IMR-90 (cell line): ENCODE measurements around the gene SETD3. TPM values are rescaled to one million over a fixed set of nuclear protein-coding genes. Genes with fewer than 3 reads are reported as not detected.

Source experiments
- ATAC-seq: fragments of 200-7000 bp; cut with Tn5 transposase; 2 replicates; pipeline ENCODE4 v1.9.1; 2020; ENCODE audit warnings: low read depth, mild to moderate bottlenecking, moderate library complexity
- BruUV-seq: library from RNA; stranded (reverse); fragments of 400-500 nt; replicated peaks from 2 replicates; lab custom pipeline; 2021; lab: Mats Ljungman, UMichigan
- CTCF ChIA-PET: fragments of 300-600 bp; formaldehyde crosslinking; extraction: SDS; loops from one replicate; lab custom pipeline; 2021; ENCODE audit warnings: antibody characterized with exemption; lab: Yijun Ruan, JAX
- POLR2A ChIA-PET: fragments of 300-600 bp; sonication (Branson Sonifier 250); formaldehyde crosslinking; loops from one replicate; lab custom pipeline; 2022; ENCODE audit warnings: antibody characterized with exemption; ENCODE audit not compliant: unreplicated experiment; lab: Charles Lee
- DNase-seq: peaks from one replicate; pipeline ENCODE4 v3.0.0; 2013
- H2AFZ ChIP-seq: replicated peaks from 2 replicates; pipeline ENCODE3; 2013; ENCODE audit warnings: low read length, mild to moderate bottlenecking; ENCODE audit not compliant: poor library complexity
- H2AK5ac ChIP-seq: 2 replicates; pipeline ENCODE4 v1.6.1; 2013; ENCODE audit warnings: low read depth, low read length, inconsistent platforms
- H2AK9ac ChIP-seq: replicated peaks from 2 replicates; pipeline ENCODE3; 2013; ENCODE audit warnings: mild to moderate bottlenecking, low read depth, low read length, moderate library complexity; ENCODE audit not compliant: poor library complexity
- H2BK120ac ChIP-seq: 2 replicates; pipeline ENCODE4 v1.6.1; 2013; ENCODE audit warnings: low read depth, low read length, inconsistent platforms
- H2BK15ac ChIP-seq: 3 replicates; pipeline ENCODE4 v1.6.1; 2013; ENCODE audit warnings: low read depth, low read length, inconsistent platforms
- H2BK20ac ChIP-seq: 2 replicates; pipeline ENCODE4 v1.6.1; 2013; ENCODE audit warnings: low read depth, mild to moderate bottlenecking, inconsistent platforms, low read length, moderate library complexity
- H2BK5ac ChIP-seq: 2 replicates; pipeline ENCODE4 v1.6.1; 2013; ENCODE audit warnings: mild to moderate bottlenecking, low read depth, low read length, inconsistent platforms; ENCODE audit not compliant: poor library complexity, severe bottlenecking
- H3K14ac ChIP-seq: replicated peaks from 2 replicates; pipeline ENCODE4 v1.6.1; 2013; ENCODE audit warnings: low read depth, low read length, inconsistent platforms
- H3K18ac ChIP-seq: 2 replicates; pipeline ENCODE4 v1.6.1; 2013; ENCODE audit warnings: low read depth, low read length, control low read depth
- H3K23ac ChIP-seq: 2 replicates; pipeline ENCODE4 v1.6.1; 2013; ENCODE audit warnings: low read depth, low read length, inconsistent platforms
- H3K27ac ChIP-seq: 2 replicates; pipeline ENCODE4 v1.5.1; 2013; ENCODE audit warnings: mild to moderate bottlenecking, control low read depth, low read length; ENCODE audit not compliant: insufficient read depth
- H3K27me3 ChIP-seq: 2 replicates; pipeline ENCODE4 v1.6.1; 2013; ENCODE audit warnings: low read length; ENCODE audit not compliant: control insufficient read depth, insufficient read depth
- H3K36me3 ChIP-seq: 2 replicates; pipeline ENCODE4 v1.6.1; 2013; ENCODE audit warnings: low read length, mixed read lengths; ENCODE audit not compliant: control insufficient read depth, insufficient read depth
- H3K4ac ChIP-seq: 2 replicates; pipeline ENCODE4 v1.6.1; 2013; ENCODE audit warnings: low read depth, low read length, inconsistent platforms
- H3K4me1 ChIP-seq: 2 replicates; pipeline ENCODE4 v1.6.1; 2013; ENCODE audit warnings: low read length, mixed read lengths; ENCODE audit not compliant: control insufficient read depth, insufficient read depth
- H3K4me2 ChIP-seq: 2 replicates; pipeline ENCODE4 v1.6.1; 2013; ENCODE audit warnings: low read depth, mild to moderate bottlenecking, control low read depth, low read length, moderate library complexity
- H3K4me3 ChIP-seq: 2 replicates; pipeline ENCODE4 v1.5.1; 2013; ENCODE audit warnings: low read depth, mild to moderate bottlenecking, control low read depth, low read length, moderate library complexity; ENCODE audit not compliant: insufficient read depth
- H3K56ac ChIP-seq: 2 replicates; pipeline ENCODE4 v1.6.1; 2013; ENCODE audit warnings: low read length, inconsistent platforms; ENCODE audit not compliant: insufficient read depth; ENCODE audit errors: extremely low read depth
- H3K79me1 ChIP-seq, 2 experiments: 2 replicates each; pipeline ENCODE4 v1.6.1; 2013; ENCODE audit warnings: low read length in 2 of 2, inconsistent platforms in 1 of 2, low read depth in 1 of 2
- H3K9ac ChIP-seq: 2 replicates; pipeline ENCODE4 v1.6.1; 2013; ENCODE audit warnings: low read depth, low read length, control low read depth
- H3K9me1 ChIP-seq: 2 replicates; pipeline ENCODE4 v1.6.1; 2013; ENCODE audit warnings: low read length, inconsistent platforms; ENCODE audit not compliant: insufficient read depth
- H3K9me3 ChIP-seq: 2 replicates; pipeline ENCODE4 v1.6.1; 2013; ENCODE audit warnings: low read length; ENCODE audit not compliant: control insufficient read depth, insufficient read depth
- H4K20me1 ChIP-seq: 2 replicates; pipeline ENCODE4 v1.6.1; 2013; ENCODE audit warnings: low read length, inconsistent platforms; ENCODE audit not compliant: insufficient read depth
- H4K5ac ChIP-seq: 2 replicates; pipeline ENCODE4 v1.6.1; 2013; ENCODE audit warnings: mild to moderate bottlenecking, low read depth, low read length, control low read depth
- H4K8ac ChIP-seq, 2 experiments: 2 replicates each; pipeline ENCODE4 v1.6.1; 2013; ENCODE audit warnings: low read depth in 2 of 2, low read length in 2 of 2, control low read depth in 1 of 2, inconsistent platforms in 1 of 2
- H4K91ac ChIP-seq: 2 replicates; pipeline ENCODE4 v1.6.1; 2013; ENCODE audit warnings: low read depth, low read length, inconsistent platforms; ENCODE audit not compliant: insufficient read depth
- ELK1 ChIP-seq: fragments of 150-350 bp; IDR thresholded peaks from 2 replicates; pipeline ENCODE4 v1.6.1; 2016; ENCODE audit warnings: low read depth, mild to moderate bottlenecking, low read length, moderate library complexity, borderline replicate concordance
- SMC3 ChIP-seq: fragments of 150-350 bp; IDR thresholded peaks from 2 replicates; pipeline ENCODE4 v1.6.1; 2016; ENCODE audit warnings: low read depth, mild to moderate bottlenecking, antibody characterized with exemption, low read length, moderate library complexity
- WGBS, 2 experiments: methylation state at CpG; one replicate each; pipeline versions ENCODE4 v1.1.5 to v1.1.7; 2013; ENCODE audit warnings: missing lambda C conversion rate in 2 of 2; ENCODE audit not compliant: insufficient read length in 1 of 2; ENCODE audit errors: extremely low coverage in 2 of 2; 5-methylcytosine and 5-hydroxymethylcytosine counted together
- dilution Hi-C: fragments of 300-500 bp; cut with HindIII; formaldehyde crosslinking; loops from one replicate; pipeline ENCODE4 v1.14.3; 2018; ENCODE audit warnings: low sequenced_read_pairs; ENCODE audit not compliant: unreplicated experiment
- in situ Hi-C: fragments of 300-500 bp; cut with MboI; formaldehyde crosslinking; loops from 3 replicates; pipeline ENCODE4 v1.14.3; 2019; ENCODE audit warnings: low sequenced_read_pairs, inconsistent platforms, mixed read lengths
- intact Hi-C: fragments of 100-400 bp; cut with micrococcal nuclease; formaldehyde crosslinking; loops from 2 replicates; pipeline ENCODE4 v1.10.0; 2022
- polyA plus RNA-seq, 3 experiments: library from polyadenylated mRNA; depleted of rRNA; stranded (reverse); fragments of >200 nt; gene quantifications; 2 replicates each; pipeline ENCODE4 v1.2.3, GENCODE V29; 2012; ENCODE audit warnings: low replicate concordance in 1 of 3
- total RNA-seq: library from RNA; depleted of rRNA; stranded (reverse); fragments of >200 nt; gene quantifications from 2 replicates; pipeline ENCODE4 v1.2.3, GENCODE V29; 2012

The SETD3 gene
- total and polyA plus RNA-seq, 2 of the 4 experiments (the other 2 are of a cell fraction) = 18.8 to 31.9 TPM

- CTCF ChIA-PET = interaction anchor here (0.8 to 3.0 kb wide), 4 partner anchors 9 to 14 kb away, joined by 3 to 11 read pairs (median 6); no protein-coding TSS in a partner anchor
- dilution Hi-C loops = no loop called here
Measured at GRCh38 chr14:99401621-99402284, 78.9 kb downstream of the SETD3 start.

More at GRCh38 chr14:99401621-99402284, 78.9 kb downstream of the SETD3 start:
- no peaks in the 10 kb centered on the region for H4K20me1 ChIP-seq
- intact Hi-C loops = no loop called here
- H2AK5ac ChIP-seq = no peak overlapping the region
- H4K5ac ChIP-seq = no peak overlapping the region
- 87% methylated on average over 3 of the region's 5 CpGs; no CpG with 5 or more reads in 1 of the 2 experiments for WGBS, 2 experiments
- H4K8ac ChIP-seq = no peak overlapping the region
- H3K27ac ChIP-seq = no peak overlapping the region
- no peak overlapping the region for H3K4me2 ChIP-seq
- no peak overlapping the region for H3K14ac ChIP-seq
- no peak overlapping the region for H3K4ac ChIP-seq
- no peak for ATAC-seq
- in situ Hi-C loops = no loop called here
- POLR2A ChIA-PET = no interaction called here
- no peak overlapping the region for H2BK120ac ChIP-seq
- no peak overlapping the region for H2AK9ac ChIP-seq
- H4K91ac ChIP-seq = no peak overlapping the region
- H3K79me1 ChIP-seq = no peaks in the 10 kb centered on the region
- H3K23ac ChIP-seq = no peak overlapping the region
- no peaks in the 10 kb centered on the region for H3K9me1 ChIP-seq
- H3K36me3 ChIP-seq = peaks cover 30% of the 10 kb centered on the region
- no peak overlapping the region for H2BK15ac ChIP-seq
- DNase-seq = no peak
- H2BK5ac ChIP-seq = no peak overlapping the region
- no peak overlapping the region for H2AFZ ChIP-seq
- no peak overlapping the region for H3K56ac ChIP-seq
- no peak overlapping the region for H3K18ac ChIP-seq
- no TSS peak for BruUV-seq
- no peak overlapping the region for H3K9ac ChIP-seq
- no peak overlapping the region for H3K4me3 ChIP-seq
- no peaks in the 10 kb centered on the region for H3K4me1 ChIP-seq
- no peak overlapping the region for H2BK20ac ChIP-seq
- no peaks in the 10 kb centered on the region for H3K9me3 ChIP-seq
- H3K27me3 ChIP-seq = no peaks in the 10 kb centered on the region
- no peak for TF ChIP-seq ELK1
- TF ChIP-seq SMC3 = no peak
